GM12874 (cell line): Measurements from ENCODE around the gene ITGAD.
A peak's percentile ranks its signal among the peaks of the same experiment; 100 is the strongest.

Experiments
- CTCF ChIP-seq: IDR thresholded peaks from 2 replicates; pipeline ENCODE4 v1.5.1; 2011; ENCODE audit warnings: low read depth, mild to moderate bottlenecking, control low read depth, low read length, moderate library complexity; ENCODE audit not compliant: insufficient read depth

ITGAD gene

GRCh38 chr16:31382485-31383161 lies 10.5 kb upstream of the ITGAD start:
- peak; percentile 93 for TF ChIP-seq CTCF

- no peak for TF ChIP-seq CTCF
These were observed 7.5 kb upstream of the ITGAD start for GRCh38 chr16:31385680-31386079.

GRCh38 chr16:31386157-31386984 lies 6.8 kb upstream of the ITGAD start:
- TF ChIP-seq CTCF: no peak

- no peak for TF ChIP-seq CTCF
These were observed 4.6 kb upstream of the ITGAD start for GRCh38 chr16:31388535-31388934.

- TF ChIP-seq CTCF: no peak
These were observed 2.6 kb upstream of the ITGAD start for GRCh38 chr16:31390504-31391041.

GRCh38 chr16:31395647-31396046 lies 2.5 kb downstream of the ITGAD start:
- no peak for TF ChIP-seq CTCF

- no peak for TF ChIP-seq CTCF
These were observed 4.0 kb downstream of the ITGAD start for GRCh38 chr16:31397096-31397660.
